H1 (cell line): Measurements from ENCODE around the gene RYR3. TPM values are rescaled to one million over a fixed set of nuclear protein-coding genes. Genes with fewer than 3 reads are reported as not detected.

Experiments
- CTCF ChIA-PET: fragments of 300-600 bp; sonication (Branson Sonifier 250); formaldehyde crosslinking; loops from one replicate; lab custom pipeline; 2021; ENCODE audit not compliant: partially characterized antibody; lab: Charles Lee
- POLR2A ChIA-PET: fragments of 300-600 bp; sonication (Branson Sonifier 250); formaldehyde crosslinking; loops from one replicate; lab custom pipeline; 2021; ENCODE audit warnings: inconsistent platforms; ENCODE audit not compliant: partially characterized antibody; lab: Charles Lee
- DNase-seq, 2 experiments: peaks; one replicate each; pipeline versions ENCODE4 v3.0.0 to v3.0.0-alpha.2; 2010 to 2022; ENCODE audit warnings: low spot score in 2 of 2, low read depth in 1 of 2, mixed read lengths in 1 of 2
- FAIRE-seq: peaks from 2 replicates; lab custom pipeline; 2011; peaks lifted over from hg19 to GRCh38; lab: Jason Lieb, UNC
- H2AFZ ChIP-seq: 2 replicates; pipeline ENCODE4 v1.8.1; 2012; ENCODE audit warnings: low read length, inconsistent platforms
- H2AK5ac ChIP-seq: 2 replicates; pipeline ENCODE4 v1.6.1; 2013; ENCODE audit warnings: low read depth, low read length
- H2BK120ac ChIP-seq: replicated peaks from 2 replicates; pipeline ENCODE3; 2013; ENCODE audit warnings: low read depth, low read length, inconsistent platforms
- H2BK12ac ChIP-seq: 2 replicates; pipeline ENCODE4 v1.6.1; 2013; ENCODE audit warnings: low read depth, low read length
- H2BK15ac ChIP-seq: 2 replicates; pipeline ENCODE4 v1.6.1; 2013; ENCODE audit warnings: low read length
- H2BK20ac ChIP-seq: 2 replicates; pipeline ENCODE4 v1.6.1; 2013; ENCODE audit warnings: low read length
- H2BK5ac ChIP-seq: 2 replicates; pipeline ENCODE4 v1.6.1; 2013; ENCODE audit warnings: low read depth, low read length
- H3K14ac ChIP-seq: 2 replicates; pipeline ENCODE4 v1.6.1; 2013; ENCODE audit warnings: inconsistent platforms; ENCODE audit not compliant: insufficient read length
- H3K18ac ChIP-seq: 2 replicates; pipeline ENCODE4 v1.6.1; 2013; ENCODE audit warnings: low read length; ENCODE audit errors: extremely low read depth
- H3K23ac ChIP-seq: 2 replicates; pipeline ENCODE4 v1.6.1; 2013; ENCODE audit warnings: inconsistent platforms; ENCODE audit not compliant: insufficient read length
- H3K23me2 ChIP-seq: 2 replicates; pipeline ENCODE4 v1.6.1; 2013; ENCODE audit warnings: low read depth, low read length
- H3K27ac ChIP-seq: 2 replicates; pipeline ENCODE4 v1.6.1; 2011; ENCODE audit warnings: low read depth, low read length, inconsistent platforms
- H3K27me3 ChIP-seq, 4 experiments: replicated peaks in 1 of 4; 1 replicate in 1 of 4; 2 replicates in 3 of 4; pipeline versions ENCODE4 v1.6.1 to v1.8.1; 2011 to 2013; ENCODE audit warnings: low read length in 3 of 4, mild to moderate bottlenecking in 3 of 4, inconsistent platforms in 2 of 4, mixed read lengths in 2 of 4, moderate library complexity in 1 of 4; ENCODE audit not compliant: control insufficient read depth in 3 of 4, insufficient read depth in 3 of 4; ENCODE audit errors: extremely low read depth in 1 of 4
- H3K36me3 ChIP-seq, 4 experiments: 2 replicates each; pipeline versions ENCODE4 v1.6.1 to v1.8.1; 2011 to 2013; ENCODE audit warnings: mild to moderate bottlenecking in 4 of 4, low read length in 3 of 4, moderate library complexity in 2 of 4, control low read depth in 1 of 4, inconsistent platforms in 1 of 4; ENCODE audit not compliant: insufficient read depth in 4 of 4, control insufficient read depth in 2 of 4
- H3K4ac ChIP-seq: replicated peaks from 2 replicates; pipeline ENCODE3; 2013; ENCODE audit warnings: low read length, low read depth, mixed read lengths, inconsistent platforms; ENCODE audit not compliant: insufficient read length
- H3K4me1 ChIP-seq, 4 experiments: replicated peaks in 1 of 4; 1 replicate in 1 of 4; 2 replicates in 3 of 4; pipeline versions ENCODE4 v1.6.1 to v1.8.1; 2011 to 2013; ENCODE audit warnings: low read length in 3 of 4, inconsistent platforms in 2 of 4, mixed read lengths in 1 of 4; ENCODE audit not compliant: insufficient read depth in 4 of 4, control insufficient read depth in 3 of 4
- H3K4me2 ChIP-seq, 2 experiments: 2 replicates each; pipeline versions ENCODE4 v1.6.1 to v1.8.1; 2011 to 2013; ENCODE audit warnings: low read depth in 2 of 2, low read length in 2 of 2, control low read depth in 1 of 2, inconsistent platforms in 1 of 2, mild to moderate bottlenecking in 1 of 2; ENCODE audit not compliant: insufficient read depth in 1 of 2
- H3K4me3 ChIP-seq, 4 experiments: fragments of 200-600, 300-600 bp in 1 of 4; sonication (generic), shearing (Covaris generic), sonication (Bioruptor Twin) in 1 of 4; 2 replicates each; pipeline versions ENCODE4 v1.5.1 to v1.8.1; 2011 to 2016; ENCODE audit warnings: low read length in 4 of 4, low read depth in 3 of 4, control low read depth in 2 of 4, inconsistent platforms in 2 of 4, mild to moderate bottlenecking in 2 of 4, mixed read lengths in 1 of 4, moderate library complexity in 1 of 4; ENCODE audit not compliant: insufficient read depth in 2 of 4; ENCODE audit errors: extremely low read depth in 1 of 4
- H3K56ac ChIP-seq: replicated peaks from 2 replicates; pipeline ENCODE3; 2013; ENCODE audit warnings: low read depth, mild to moderate bottlenecking, mixed read lengths, low read length, inconsistent platforms; ENCODE audit not compliant: insufficient read length
- H3K79me1 ChIP-seq: 2 replicates; pipeline ENCODE4 v1.6.1; 2013; ENCODE audit warnings: low read depth, low read length, control low read depth
- H3K79me2 ChIP-seq, 2 experiments: 2 replicates each; pipeline versions ENCODE4 v1.6.1 to v1.8.1; 2012 to 2013; ENCODE audit warnings: low read length in 2 of 2, mild to moderate bottlenecking in 2 of 2, inconsistent platforms in 1 of 2; ENCODE audit not compliant: insufficient read depth in 2 of 2, control insufficient read depth in 1 of 2
- H3K9ac ChIP-seq, 4 experiments: replicated peaks in 1 of 4; 1 replicate in 1 of 4; 2 replicates in 3 of 4; pipeline versions ENCODE4 v1.6.1 to v1.8.1; 2011 to 2013; ENCODE audit warnings: low read depth in 3 of 4, low read length in 3 of 4, control low read depth in 2 of 4, mild to moderate bottlenecking in 2 of 4, moderate library complexity in 2 of 4, inconsistent platforms in 1 of 4; ENCODE audit errors: extremely low read depth in 1 of 4
- H3K9me3 ChIP-seq, 2 experiments: 2 replicates each; pipeline versions ENCODE4 v1.6.1 to v1.8.1; 2012 to 2013; ENCODE audit warnings: mild to moderate bottlenecking in 2 of 2, moderate library complexity in 2 of 2, control low read depth in 1 of 2, inconsistent platforms in 1 of 2, low read depth in 1 of 2, low read length in 1 of 2, mixed read lengths in 1 of 2; ENCODE audit not compliant: insufficient read depth in 2 of 2
- H4K20me1 ChIP-seq, 2 experiments: replicated peaks in 1 of 2; 2 replicates each; pipeline versions ENCODE3 to v1.8.1; 2011 to 2013; ENCODE audit warnings: inconsistent platforms in 2 of 2, low read length in 2 of 2, mild to moderate bottlenecking in 1 of 2; ENCODE audit not compliant: insufficient read depth in 2 of 2, control insufficient read depth in 1 of 2
- H4K5ac ChIP-seq: 2 replicates; pipeline ENCODE4 v1.6.1; 2013; ENCODE audit warnings: low read length, low read depth, mixed read lengths, inconsistent platforms; ENCODE audit not compliant: insufficient read length
- H4K8ac ChIP-seq: 2 replicates; pipeline ENCODE4 v1.8.0; 2013; ENCODE audit warnings: mild to moderate bottlenecking, moderate library complexity, low read length, inconsistent platforms; ENCODE audit not compliant: insufficient read depth; ENCODE audit errors: extremely low read depth
- H4K91ac ChIP-seq: replicated peaks from 2 replicates; pipeline ENCODE3; 2013; ENCODE audit warnings: low read length, mixed read lengths, inconsistent platforms; ENCODE audit not compliant: insufficient read length
- KDM4A ChIP-seq: IDR thresholded peaks from one replicate; pipeline ENCODE4 v1.7.1; 2012; ENCODE audit warnings: low read depth, mild to moderate bottlenecking, moderate library complexity, low read length, inconsistent platforms; ENCODE audit not compliant: severe bottlenecking
- MAX ChIP-seq: IDR thresholded peaks from 2 replicates; pipeline ENCODE4 v1.6.1; 2012; ENCODE audit warnings: inconsistent platforms
- SIN3A ChIP-seq, 2 experiments: IDR thresholded peaks in 1 of 2; conservative IDR thresholded peaks in 1 of 2; 2 replicates each; pipeline ENCODE4 v1.6.1; 2011 to 2012; ENCODE audit warnings: low read length in 2 of 2, improper control_type of control experiment in 1 of 2, low read depth in 1 of 2, mild to moderate bottlenecking in 1 of 2
- SIRT6 ChIP-seq: IDR thresholded peaks from one replicate; pipeline ENCODE4 v1.7.1; 2012; ENCODE audit warnings: low read length, inconsistent platforms
- SP4 ChIP-seq: IDR thresholded peaks from 2 replicates; pipeline ENCODE4 v1.6.1; 2012; ENCODE audit warnings: low read length, inconsistent platforms
- USF2 ChIP-seq: IDR thresholded peaks from 2 replicates; pipeline ENCODE4 v1.6.1; 2011; ENCODE audit warnings: low read length, improper control_type of control experiment
- WGBS, 2 experiments: shearing (Covaris generic) in 1 of 2; methylation state at CpG; one replicate each; pipeline versions ENCODE4 v1.1.6 to v1.1.7; 2013 to 2015; ENCODE audit warnings: low lambda C conversion rate in 2 of 2, mixed read lengths in 2 of 2, inconsistent platforms in 1 of 2, low coverage in 1 of 2, missing lambda C conversion rate in 1 of 2; ENCODE audit not compliant: insufficient replicate concordance in 2 of 2, insufficient coverage in 1 of 2, insufficient read length in 1 of 2; ENCODE audit errors: extremely low coverage in 1 of 2, missing lambda C conversion rate in 1 of 2; 5-methylcytosine and 5-hydroxymethylcytosine counted together
- polyA plus RNA-seq, 7 experiments: library from polyadenylated mRNA; depleted of rRNA in 3 of 7; stranded (reverse) in 5 of 7; unstranded in 2 of 7; fragments of >200 nt in 5 of 7; fragments of 200-250 nt in 2 of 7; gene quantifications; 1 replicate in 5 of 7; 2 replicates in 1 of 7; 4 replicates in 1 of 7; pipeline versions ENCODE4 v1.2.1 to v1.2.3, GENCODE V29; 2011 to 2013; ENCODE audit warnings: missing spikeins in 2 of 7, mixed read lengths in 2 of 7
- total RNA-seq: library from RNA; stranded (reverse); fragmentation: NEBNext Ultra II Directional; extraction: Animal tissue kit (Norgen Biotek cat#: 25700); gene quantifications from 2 replicates; pipeline ENCODE4 v1.2.1, GENCODE V29; 2021

The RYR3 gene
- total and polyA plus RNA-seq, 2 of the 8 experiments (the other 6 are each of a cell fraction or from before 2014, with no cell fraction given) = 0.33 to 3.4 TPM

GRCh38 chr15:33374226-33374914, 63.6 kb downstream of the RYR3 start:
- CTCF ChIA-PET = interaction anchor here (1.3 kb wide), 2 partner anchors 25 to 65 kb away, joined by 3 to 4 read pairs; no protein-coding TSS in a partner anchor
- H4K20me1 ChIP-seq = no peaks in the 10 kb centered on the region
- TF ChIP-seq SIRT6 (no peak), SIN3A (conservative IDR thresholded peaks at IDR 0.05 in 1 of 2, IDR thresholded peaks at IDR 0.05 in 1 of 2; ENCODE audit: low read depth in 1 of 2, low read length in 2 of 2) (no peak), MAX (no peak), KDM4A (no peak), SP4 (no peak), USF2 (no peak)

More at GRCh38 chr15:33374226-33374914, 63.6 kb downstream of the RYR3 start:
- H3K23ac ChIP-seq = no peak overlapping the region
- no peak overlapping the region for H3K18ac ChIP-seq
- no peaks in the 10 kb centered on the region for H3K79me2 ChIP-seq
- H2AFZ ChIP-seq = no peak overlapping the region
- 97% methylated on average over 5 of the region's 5 CpGs; no CpG with 5 or more reads in 1 of the 2 experiments for WGBS, 2 experiments
- H3K9me3 ChIP-seq = no peaks in the 10 kb centered on the region
- H2BK20ac ChIP-seq = no peak overlapping the region
- H3K9ac ChIP-seq = no peak overlapping the region
- POLR2A ChIA-PET = no interaction called here
- H3K4me3 ChIP-seq = no peak overlapping the region
- no peak overlapping the region for H2BK12ac ChIP-seq
- H3K14ac ChIP-seq = no peak overlapping the region
- no peak overlapping the region for H2BK5ac ChIP-seq
- H4K8ac ChIP-seq = no peak overlapping the region
- DNase-seq (no peak), FAIRE-seq (no peak)
- H3K27ac ChIP-seq = no peak overlapping the region
- H4K5ac ChIP-seq = no peak overlapping the region
- no peaks in the 10 kb centered on the region for H3K4me1 ChIP-seq
- H3K4me2 ChIP-seq = no peak overlapping the region
- no peak overlapping the region for H3K4ac ChIP-seq
- no peaks in the 10 kb centered on the region for H3K23me2 ChIP-seq
- no peak overlapping the region for H3K56ac ChIP-seq
- H4K91ac ChIP-seq = no peak overlapping the region
- no peaks in the 10 kb centered on the region for H3K79me1 ChIP-seq
- H3K36me3 ChIP-seq = no peaks in the 10 kb centered on the region
- no peaks in the 10 kb centered on the region for H3K27me3 ChIP-seq
- H2AK5ac ChIP-seq = no peak overlapping the region
- no peak overlapping the region for H2BK120ac ChIP-seq
- H2BK15ac ChIP-seq = no peak overlapping the region
